DMS 273 (cell line): Measurements from ENCODE around the gene MBD3L1.
A peak's percentile ranks its signal among the peaks of the same experiment; 100 is the strongest.

Source experiments
- DNase-seq: peaks from one replicate; lab custom pipeline; 2025; ENCODE audit not compliant: unreplicated experiment; lab: John Stamatoyannopoulos, UW

The MBD3L1 gene

GRCh38 chr19:8832132-8833021 is at the start of gene MBD3L1, which contains the start of gene ZNF558:
Gene MBD3L1 (plus strand): TSS chr19:8832377. CDS start chr19:8842679, 10,302 bp downstream.
Gene ZNF558 (minus strand): TSS chr19:8832304. CDS start chr19:8822659, 9,645 bp downstream.
- peak; percentile 98 for DNase-seq

- no peak for DNase-seq
These were observed 37.4 kb upstream of the MBD3L1 start for GRCh38 chr19:8794823-8795222.

- no peak for DNase-seq
These were observed 25.5 kb upstream of the MBD3L1 start for GRCh38 chr19:8806661-8807060.

GRCh38 chr19:8811315-8812172 is 20.6 kb upstream of the MBD3L1 start:
- peak; percentile 12 for DNase-seq

- DNase-seq, result no peak
These were observed 18.0 kb upstream of the MBD3L1 start for GRCh38 chr19:8814176-8814575.

- no peak for DNase-seq
These were observed 16.4 kb upstream of the MBD3L1 start for GRCh38 chr19:8815780-8816179.

GRCh38 chr19:8820234-8820633 is 11.9 kb upstream of the MBD3L1 start:
- no peak for DNase-seq

- DNase-seq, result no peak
These were observed 10.4 kb upstream of the MBD3L1 start for GRCh38 chr19:8821748-8822241.

GRCh38 chr19:8826371-8826770 is 5.8 kb upstream of the MBD3L1 start:
- no peak for DNase-seq

GRCh38 chr19:8827277-8827676 is 4.9 kb upstream of the MBD3L1 start:
- DNase-seq, result no peak

GRCh38 chr19:8831373-8831772 is 804 bp upstream of the MBD3L1 start:
- DNase-seq, result peak; percentile 34

GRCh38 chr19:8831832-8832131 is 395 bp upstream of the MBD3L1 start:
- no peak for DNase-seq

GRCh38 chr19:8835446-8835845 is 3.3 kb downstream of the MBD3L1 start:
- DNase-seq, result no peak

GRCh38 chr19:8835877-8836276 is 3.7 kb downstream of the MBD3L1 start:
- DNase-seq, result no peak

- no peak for DNase-seq
These were observed 8.5 kb downstream of the MBD3L1 start for GRCh38 chr19:8840708-8841107.

GRCh38 chr19:8846819-8847218 is 14.6 kb downstream of the MBD3L1 start:
- no peak for DNase-seq

- no peak for DNase-seq
These were observed 17.1 kb downstream of the MBD3L1 start for GRCh38 chr19:8849232-8849631.

GRCh38 chr19:8850488-8850887 is 18.3 kb downstream of the MBD3L1 start:
- no peak for DNase-seq

- no peak for DNase-seq
These were observed 26.1 kb downstream of the MBD3L1 start for GRCh38 chr19:8858260-8858659.

- DNase-seq, result no peak
These were observed 34.2 kb downstream of the MBD3L1 start for GRCh38 chr19:8866344-8866743.

- DNase-seq, result peak; percentile 25
These were observed 45.9 kb downstream of the MBD3L1 start for GRCh38 chr19:8877854-8878705.
